HCT116 (cell line): ENCODE measurements around the gene GRIP2. TPM values are rescaled to one million over a fixed set of nuclear protein-coding genes. Genes with fewer than 3 reads are reported as not detected.

ENCODE experiments used
- ATAC-seq: fragments of 200-7000 bp; cut with Tn5 transposase; 2 replicates; pipeline ENCODE4 v1.9.1; 2020; ENCODE audit warnings: mild to moderate bottlenecking, moderate library complexity
- BruUV-seq: library from RNA; stranded (reverse); fragments of 400-500 nt; replicated peaks from 2 replicates; lab custom pipeline; 2021; lab: Mats Ljungman, UMichigan
- CTCF ChIA-PET: fragments of 300-600 bp; sonication (Branson Sonifier 250); formaldehyde crosslinking; loops from one replicate; lab custom pipeline; 2021; ENCODE audit warnings: antibody characterized with exemption; lab: Charles Lee
- POLR2A ChIA-PET: fragments of 300-600, 350-600 bp; sonication (Branson Sonifier 250); formaldehyde crosslinking; loops from one replicate; lab custom pipeline; 2021; ENCODE audit warnings: antibody characterized with exemption; lab: Charles Lee
- RAD21 ChIA-PET, 2 experiments: fragments of 300-600 bp; sonication (Branson Sonifier 250); formaldehyde crosslinking; loops; one replicate each; lab custom pipeline; 2023; ENCODE audit warnings: low total read pairs in 2 of 2; ENCODE audit not compliant: uncharacterized antibody in 2 of 2, unreplicated experiment in 2 of 2, low non-redundant PET in 1 of 2; lab: Charles Lee
- DNase-seq: peaks from one replicate; pipeline ENCODE4 v3.0.0-alpha.2; 2010; ENCODE audit warnings: low read depth, low spot score
- H2AFZ ChIP-seq: fragments of 200-600 bp; shearing (Covaris generic), sonication (generic); 2 replicates; pipeline ENCODE4 v1.6.1; 2017; ENCODE audit warnings: low read depth, mixed run types, mixed read lengths, antibody characterized with exemption, low read length; ENCODE audit not compliant: poor library complexity, severe bottlenecking
- H3K27ac ChIP-seq: 2 replicates; pipeline ENCODE4 v1.5.1; 2012; ENCODE audit warnings: low read depth, low read length
- H3K27me3 ChIP-seq: fragments of 200-600 bp; sonication (generic); 2 replicates; pipeline ENCODE4 v1.6.1; 2016; ENCODE audit warnings: mixed run types, low read length, mixed read lengths; ENCODE audit not compliant: insufficient read depth
- H3K36me3 ChIP-seq, 2 experiments: fragments of 200-500 bp in 1 of 2; fragments of 200-600 bp in 1 of 2; sonication (Bioruptor generic) in 1 of 2; sonication (generic) in 1 of 2; 2 replicates each; pipeline versions ENCODE4 v1.5.1 to v1.6.1; 2014 to 2016; ENCODE audit warnings: low read length in 2 of 2, inconsistent platforms in 1 of 2, mixed read lengths in 1 of 2, mixed run types in 1 of 2; ENCODE audit not compliant: insufficient read depth in 2 of 2, control insufficient read depth in 1 of 2
- H3K4me1 ChIP-seq, 2 experiments: fragments of 200-600 bp in 1 of 2; sonication (generic) in 1 of 2; 2 replicates each; pipeline versions ENCODE4 v1.5.1 to v1.6.1; 2012 to 2017; ENCODE audit warnings: low read length in 2 of 2, inconsistent platforms in 1 of 2, mild to moderate bottlenecking in 1 of 2, mixed read lengths in 1 of 2, mixed run types in 1 of 2, moderate library complexity in 1 of 2; ENCODE audit not compliant: insufficient read depth in 2 of 2, control insufficient read depth in 1 of 2
- H3K4me2 ChIP-seq: fragments of 200-600 bp; sonication (generic); 2 replicates; pipeline ENCODE4 v1.6.1; 2017; ENCODE audit warnings: mixed run types, low read length, mixed read lengths
- H3K4me3 ChIP-seq, 2 experiments: fragments of 200-600 bp in 1 of 2; sonication (generic) in 1 of 2; replicated peaks in 1 of 2; 2 replicates each; pipeline ENCODE4 v1.5.1; 2011 to 2016; ENCODE audit warnings: low read length in 2 of 2, control low read depth in 1 of 2, low read depth in 1 of 2, mild to moderate bottlenecking in 1 of 2, mixed read lengths in 1 of 2, mixed run types in 1 of 2
- H3K79me2 ChIP-seq: fragments of 200-600 bp; sonication (generic); 2 replicates; pipeline ENCODE4 v1.6.1; 2017; ENCODE audit warnings: mild to moderate bottlenecking, mixed run types, low read length, moderate library complexity, mixed read lengths; ENCODE audit not compliant: insufficient read depth
- H3K9ac ChIP-seq: fragments of 200-600 bp; sonication (generic); 2 replicates; pipeline ENCODE4 v1.6.1; 2016; ENCODE audit warnings: low read length, mixed read lengths
- H3K9me2 ChIP-seq: fragments of 200-600 bp; sonication (generic), shearing (Covaris generic); 2 replicates; pipeline ENCODE4 v1.6.1; 2017; ENCODE audit warnings: mixed run types, mild to moderate bottlenecking, moderate library complexity; ENCODE audit not compliant: insufficient read depth
- H3K9me3 ChIP-seq, 2 experiments: fragments of 200-500 bp in 1 of 2; fragments of 200-600 bp in 1 of 2; sonication (Bioruptor generic) in 1 of 2; sonication (generic) in 1 of 2; 2 replicates each; pipeline ENCODE4 v1.6.1; 2014 to 2017; ENCODE audit warnings: low read length in 2 of 2, mixed read lengths in 2 of 2, inconsistent platforms in 1 of 2, low read depth in 1 of 2, mild to moderate bottlenecking in 1 of 2, mixed run types in 1 of 2, moderate library complexity in 1 of 2; ENCODE audit not compliant: control insufficient read depth in 1 of 2, insufficient read depth in 1 of 2
- H4K20me1 ChIP-seq: fragments of 200-600 bp; sonication (generic), shearing (Covaris generic); 2 replicates; pipeline ENCODE4 v1.6.1; 2017; ENCODE audit warnings: mixed run types, mild to moderate bottlenecking, moderate library complexity; ENCODE audit not compliant: insufficient read depth
- CBX3 ChIP-seq: IDR thresholded peaks from 2 replicates; pipeline ENCODE4 v1.6.1; 2012; ENCODE audit warnings: low read depth
- CEBPB ChIP-seq: IDR thresholded peaks from 2 replicates; pipeline ENCODE4 v1.6.1; 2012; ENCODE audit warnings: low read depth
- EZH2phosphoT487 ChIP-seq: fragments of 200-600 bp; IDR thresholded peaks from 2 replicates; pipeline ENCODE4 v1.6.1; 2018; ENCODE audit warnings: antibody characterized with exemption, borderline replicate concordance
- FOSL1 ChIP-seq: IDR thresholded peaks from 2 replicates; pipeline ENCODE4 v1.6.1; 2012; ENCODE audit warnings: low read depth
- JUND ChIP-seq: IDR thresholded peaks from 2 replicates; pipeline ENCODE4 v1.6.1; 2012
- POLR2A ChIP-seq: IDR thresholded peaks from 2 replicates; pipeline ENCODE4 v1.7.0; 2011; ENCODE audit warnings: borderline replicate concordance; ENCODE audit not compliant: insufficient read depth, insufficient read length; ENCODE audit errors: extremely low read depth
- SIN3A ChIP-seq: IDR thresholded peaks from 2 replicates; pipeline ENCODE4 v1.6.1; 2012; ENCODE audit warnings: low read depth
- SP1 ChIP-seq: IDR thresholded peaks from 2 replicates; pipeline ENCODE4 v1.6.1; 2012; ENCODE audit warnings: low read depth
- ZNF274 ChIP-seq: fragments of 200-500 bp; sonication (Bioruptor generic); IDR thresholded peaks from 2 replicates; pipeline ENCODE4 v1.6.1; 2014; ENCODE audit warnings: mild to moderate bottlenecking, low read depth, low read length, inconsistent platforms
- intact Hi-C: fragments of 100-400 bp; cut with micrococcal nuclease; formaldehyde crosslinking; loops from 2 replicates; pipeline ENCODE4 v1.10.0; 2022
- total RNA-seq: library from RNA; stranded (reverse); gene quantifications from one replicate; pipeline ENCODE4 v1.2.1, GENCODE V29; 2021; ENCODE audit not compliant: unreplicated experiment
- TF ChIP-seq, protein P1 (sequence below), 3 experiments: fragments of 200-600 bp in 1 of 3; sonication (generic) in 1 of 3; IDR thresholded peaks in 2 of 3; conservative IDR thresholded peaks in 1 of 3; 2 replicates each; pipeline ENCODE4 v1.5.1; 2012 to 2017; ENCODE audit warnings: low read depth in 2 of 3, low read length in 2 of 3, antibody characterized with exemption in 1 of 3, borderline replicate concordance in 1 of 3, control low read depth in 1 of 3, mild to moderate bottlenecking in 1 of 3, mixed read lengths in 1 of 3, mixed run types in 1 of 3, moderate library complexity in 1 of 3; ENCODE audit not compliant: insufficient read depth in 1 of 3
- TF ChIP-seq, protein P2 (sequence below): IDR thresholded peaks from 2 replicates; pipeline ENCODE4 v1.6.1; 2012
- TF ChIP-seq, protein P3 (sequence below): IDR thresholded peaks from 2 replicates; pipeline ENCODE4 v1.6.1; 2011; ENCODE audit warnings: mild to moderate bottlenecking, low read length, moderate library complexity; ENCODE audit not compliant: insufficient replicate concordance; ENCODE audit errors: extremely low read depth
- TF ChIP-seq, protein P4 (sequence below): IDR thresholded peaks from 2 replicates; pipeline ENCODE4 v1.6.1; 2012; ENCODE audit warnings: low read depth

The GRIP2 gene
- total RNA-seq, 1 experiment from 2014 or later, result 0.34 TPM

DNA sequence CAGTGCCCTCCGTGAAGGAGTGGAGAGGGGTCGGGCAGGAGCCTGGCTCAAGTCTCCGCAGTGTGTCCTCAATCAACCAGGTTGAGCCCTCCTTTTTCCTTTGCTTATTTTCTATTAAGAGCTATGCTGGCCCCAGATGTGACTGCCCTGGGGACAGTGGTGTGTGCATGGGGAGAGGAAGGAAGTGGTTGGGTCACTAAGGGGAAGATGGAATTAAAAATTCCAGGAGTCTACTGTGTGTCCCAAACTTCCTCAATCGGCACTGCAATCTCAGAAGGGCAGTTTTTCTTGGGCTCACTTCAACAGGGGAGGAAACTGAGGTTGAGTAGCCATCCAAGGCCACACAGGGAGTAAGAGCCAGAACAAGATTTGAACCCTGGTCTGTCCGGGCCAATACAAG, 13.7 kb upstream of the GRIP2 start:
- Histone ChIP-seq H3K4me1 (peaks cover 6 to 11% of the 10 kb centered on the region in 2 experiments; a peak in 2 of 4 replicates), H3K27ac (no peak overlapping the region), H3K9me3 (no peaks in the 10 kb centered on the region), H3K9me2 (no peaks in the 10 kb centered on the region), H3K4me3 (no peak overlapping the region), H3K36me3 (no peaks in the 10 kb centered on the region), H2AFZ (no peak overlapping the region), H3K9ac (no peak overlapping the region), H4K20me1 (no peaks in the 10 kb centered on the region), H3K79me2 (no peaks in the 10 kb centered on the region), H3K4me2 (no peak overlapping the region), H3K27me3 (no peaks in the 10 kb centered on the region)
- ChIA-PET RAD21 (no interaction called here), POLR2A (no interaction called here), CTCF (no interaction called here)
- no peak for DNase-seq
- BruUV-seq, result no TSS peak
- no peak for ATAC-seq
- intact Hi-C loops, result no loop called here
- TF ChIP-seq JUND (no peak), CBX3 (no peak), SP1 (no peak), FOSL1 (no peak), EZH2phosphoT487 (no peak), ZNF274 (no peak)
- TF ChIP-seq, protein P1, sequence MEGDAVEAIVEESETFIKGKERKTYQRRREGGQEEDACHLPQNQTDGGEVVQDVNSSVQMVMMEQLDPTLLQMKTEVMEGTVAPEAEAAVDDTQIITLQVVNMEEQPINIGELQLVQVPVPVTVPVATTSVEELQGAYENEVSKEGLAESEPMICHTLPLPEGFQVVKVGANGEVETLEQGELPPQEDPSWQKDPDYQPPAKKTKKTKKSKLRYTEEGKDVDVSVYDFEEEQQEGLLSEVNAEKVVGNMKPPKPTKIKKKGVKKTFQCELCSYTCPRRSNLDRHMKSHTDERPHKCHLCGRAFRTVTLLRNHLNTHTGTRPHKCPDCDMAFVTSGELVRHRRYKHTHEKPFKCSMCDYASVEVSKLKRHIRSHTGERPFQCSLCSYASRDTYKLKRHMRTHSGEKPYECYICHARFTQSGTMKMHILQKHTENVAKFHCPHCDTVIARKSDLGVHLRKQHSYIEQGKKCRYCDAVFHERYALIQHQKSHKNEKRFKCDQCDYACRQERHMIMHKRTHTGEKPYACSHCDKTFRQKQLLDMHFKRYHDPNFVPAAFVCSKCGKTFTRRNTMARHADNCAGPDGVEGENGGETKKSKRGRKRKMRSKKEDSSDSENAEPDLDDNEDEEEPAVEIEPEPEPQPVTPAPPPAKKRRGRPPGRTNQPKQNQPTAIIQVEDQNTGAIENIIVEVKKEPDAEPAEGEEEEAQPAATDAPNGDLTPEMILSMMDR (IDR thresholded peaks at IDR 0.05 in 2 of 3, conservative IDR thresholded peaks at IDR 0.05 in 1 of 3; ENCODE audit: borderline replicate concordance in 1 of 3, insufficient read depth in 1 of 3, low read depth in 2 of 3, low read length in 2 of 3), result no peak

DNA sequence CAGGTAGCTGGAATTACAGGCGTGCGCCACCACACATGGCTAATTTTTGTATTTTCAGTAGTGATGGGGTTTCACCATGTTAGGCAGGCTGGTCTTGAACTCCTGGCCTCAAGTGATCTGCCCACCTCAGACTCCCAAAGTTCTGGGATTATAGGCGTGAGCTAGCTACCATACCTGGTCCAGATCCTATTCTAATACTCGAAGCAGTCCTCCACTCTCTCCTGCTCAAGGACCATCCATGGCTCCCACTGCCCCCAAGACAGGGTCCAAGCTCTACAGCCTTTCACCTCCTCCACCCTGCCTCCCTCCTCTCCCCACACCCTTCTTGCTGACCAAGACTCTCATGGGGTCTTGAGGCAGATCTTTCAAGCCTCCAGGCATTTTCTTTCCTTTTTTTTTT, 12.6 kb upstream of the GRIP2 start:
- RAD21 ChIA-PET, result no interaction called here
- H4K20me1 ChIP-seq, result no peaks in the 10 kb centered on the region
- H3K4me2 ChIP-seq, result no peak overlapping the region
- no peak for DNase-seq
- no peaks in the 10 kb centered on the region for H3K27me3 ChIP-seq
- CTCF ChIA-PET, result no interaction called here
- H3K4me3 ChIP-seq, result no peak overlapping the region
- H3K9me3 ChIP-seq, result no peaks in the 10 kb centered on the region
- H2AFZ ChIP-seq, result no peak overlapping the region
- TF ChIP-seq, protein P2, sequence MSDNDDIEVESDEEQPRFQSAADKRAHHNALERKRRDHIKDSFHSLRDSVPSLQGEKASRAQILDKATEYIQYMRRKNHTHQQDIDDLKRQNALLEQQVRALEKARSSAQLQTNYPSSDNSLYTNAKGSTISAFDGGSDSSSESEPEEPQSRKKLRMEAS, result no peak
- TF ChIP-seq CEBPB (no peak), SIN3A (no peak), POLR2A (no peak)
- TF ChIP-seq, protein P3, sequence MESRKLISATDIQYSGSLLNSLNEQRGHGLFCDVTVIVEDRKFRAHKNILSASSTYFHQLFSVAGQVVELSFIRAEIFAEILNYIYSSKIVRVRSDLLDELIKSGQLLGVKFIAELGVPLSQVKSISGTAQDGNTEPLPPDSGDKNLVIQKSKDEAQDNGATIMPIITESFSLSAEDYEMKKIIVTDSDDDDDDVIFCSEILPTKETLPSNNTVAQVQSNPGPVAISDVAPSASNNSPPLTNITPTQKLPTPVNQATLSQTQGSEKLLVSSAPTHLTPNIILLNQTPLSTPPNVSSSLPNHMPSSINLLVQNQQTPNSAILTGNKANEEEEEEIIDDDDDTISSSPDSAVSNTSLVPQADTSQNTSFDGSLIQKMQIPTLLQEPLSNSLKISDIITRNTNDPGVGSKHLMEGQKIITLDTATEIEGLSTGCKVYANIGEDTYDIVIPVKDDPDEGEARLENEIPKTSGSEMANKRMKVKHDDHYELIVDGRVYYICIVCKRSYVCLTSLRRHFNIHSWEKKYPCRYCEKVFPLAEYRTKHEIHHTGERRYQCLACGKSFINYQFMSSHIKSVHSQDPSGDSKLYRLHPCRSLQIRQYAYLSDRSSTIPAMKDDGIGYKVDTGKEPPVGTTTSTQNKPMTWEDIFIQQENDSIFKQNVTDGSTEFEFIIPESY, result no peak
- TF ChIP-seq, protein P4, sequence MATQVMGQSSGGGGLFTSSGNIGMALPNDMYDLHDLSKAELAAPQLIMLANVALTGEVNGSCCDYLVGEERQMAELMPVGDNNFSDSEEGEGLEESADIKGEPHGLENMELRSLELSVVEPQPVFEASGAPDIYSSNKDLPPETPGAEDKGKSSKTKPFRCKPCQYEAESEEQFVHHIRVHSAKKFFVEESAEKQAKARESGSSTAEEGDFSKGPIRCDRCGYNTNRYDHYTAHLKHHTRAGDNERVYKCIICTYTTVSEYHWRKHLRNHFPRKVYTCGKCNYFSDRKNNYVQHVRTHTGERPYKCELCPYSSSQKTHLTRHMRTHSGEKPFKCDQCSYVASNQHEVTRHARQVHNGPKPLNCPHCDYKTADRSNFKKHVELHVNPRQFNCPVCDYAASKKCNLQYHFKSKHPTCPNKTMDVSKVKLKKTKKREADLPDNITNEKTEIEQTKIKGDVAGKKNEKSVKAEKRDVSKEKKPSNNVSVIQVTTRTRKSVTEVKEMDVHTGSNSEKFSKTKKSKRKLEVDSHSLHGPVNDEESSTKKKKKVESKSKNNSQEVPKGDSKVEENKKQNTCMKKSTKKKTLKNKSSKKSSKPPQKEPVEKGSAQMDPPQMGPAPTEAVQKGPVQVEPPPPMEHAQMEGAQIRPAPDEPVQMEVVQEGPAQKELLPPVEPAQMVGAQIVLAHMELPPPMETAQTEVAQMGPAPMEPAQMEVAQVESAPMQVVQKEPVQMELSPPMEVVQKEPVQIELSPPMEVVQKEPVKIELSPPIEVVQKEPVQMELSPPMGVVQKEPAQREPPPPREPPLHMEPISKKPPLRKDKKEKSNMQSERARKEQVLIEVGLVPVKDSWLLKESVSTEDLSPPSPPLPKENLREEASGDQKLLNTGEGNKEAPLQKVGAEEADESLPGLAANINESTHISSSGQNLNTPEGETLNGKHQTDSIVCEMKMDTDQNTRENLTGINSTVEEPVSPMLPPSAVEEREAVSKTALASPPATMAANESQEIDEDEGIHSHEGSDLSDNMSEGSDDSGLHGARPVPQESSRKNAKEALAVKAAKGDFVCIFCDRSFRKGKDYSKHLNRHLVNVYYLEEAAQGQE, result no peak
- H3K9ac ChIP-seq, result no peak overlapping the region
- intact Hi-C loops, result no loop called here
- H3K27ac ChIP-seq, result no peak overlapping the region
- POLR2A ChIA-PET, result no interaction called here
- H3K79me2 ChIP-seq, result no peaks in the 10 kb centered on the region
- ATAC-seq, result no peak
- no peaks in the 10 kb centered on the region for H3K9me2 ChIP-seq
- H3K36me3 ChIP-seq, result no peaks in the 10 kb centered on the region
- peaks cover 6 to 18% of the 10 kb centered on the region in 2 experiments; a peak in 2 of 4 replicates for H3K4me1 ChIP-seq
- no TSS peak for BruUV-seq
